ENCODE measurements around the gene NMT1.
A peak's percentile ranks its signal among the peaks of the same experiment; 100 is the strongest.

Gene NMT1

DNA sequence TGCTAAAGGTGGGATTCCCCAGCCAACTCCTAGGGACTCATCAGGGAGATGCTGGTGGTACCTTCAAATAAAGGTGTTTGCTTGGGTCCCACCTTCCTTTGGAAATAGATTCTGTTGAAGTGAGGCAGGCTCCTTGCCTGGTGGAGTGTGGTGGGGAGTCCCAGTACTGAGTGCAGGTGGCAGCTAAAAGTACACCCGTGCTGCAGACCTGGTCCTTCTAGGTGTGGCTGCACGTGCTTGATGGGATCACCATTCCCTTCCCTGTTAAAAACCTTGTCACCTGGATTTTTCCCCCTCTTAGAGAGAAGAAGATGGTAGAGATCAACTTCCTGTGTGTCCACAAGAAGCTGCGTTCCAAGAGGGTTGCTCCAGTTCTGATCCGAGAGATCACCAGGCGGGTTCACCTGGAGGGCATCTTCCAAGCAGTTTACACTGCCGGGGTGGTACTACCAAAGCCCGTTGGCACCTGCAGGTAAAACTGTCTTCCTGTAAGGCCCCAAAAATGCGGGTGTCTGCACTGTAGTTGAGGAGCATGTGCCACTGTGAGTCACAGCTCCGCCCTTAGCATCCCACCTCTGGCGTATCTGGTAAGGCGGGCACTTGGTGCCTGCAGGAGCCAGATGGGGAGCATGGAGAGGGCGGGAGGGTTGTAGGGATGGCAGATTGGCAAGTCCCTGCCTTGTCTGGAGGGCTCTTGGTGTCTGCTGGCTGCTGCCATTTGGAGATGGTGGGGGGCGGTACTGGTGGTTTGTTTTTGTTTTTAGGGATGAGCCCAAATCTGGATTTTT is 37.2 kb downstream of the NMT1 start:
- TF ChIP-seq, protein P1, sequence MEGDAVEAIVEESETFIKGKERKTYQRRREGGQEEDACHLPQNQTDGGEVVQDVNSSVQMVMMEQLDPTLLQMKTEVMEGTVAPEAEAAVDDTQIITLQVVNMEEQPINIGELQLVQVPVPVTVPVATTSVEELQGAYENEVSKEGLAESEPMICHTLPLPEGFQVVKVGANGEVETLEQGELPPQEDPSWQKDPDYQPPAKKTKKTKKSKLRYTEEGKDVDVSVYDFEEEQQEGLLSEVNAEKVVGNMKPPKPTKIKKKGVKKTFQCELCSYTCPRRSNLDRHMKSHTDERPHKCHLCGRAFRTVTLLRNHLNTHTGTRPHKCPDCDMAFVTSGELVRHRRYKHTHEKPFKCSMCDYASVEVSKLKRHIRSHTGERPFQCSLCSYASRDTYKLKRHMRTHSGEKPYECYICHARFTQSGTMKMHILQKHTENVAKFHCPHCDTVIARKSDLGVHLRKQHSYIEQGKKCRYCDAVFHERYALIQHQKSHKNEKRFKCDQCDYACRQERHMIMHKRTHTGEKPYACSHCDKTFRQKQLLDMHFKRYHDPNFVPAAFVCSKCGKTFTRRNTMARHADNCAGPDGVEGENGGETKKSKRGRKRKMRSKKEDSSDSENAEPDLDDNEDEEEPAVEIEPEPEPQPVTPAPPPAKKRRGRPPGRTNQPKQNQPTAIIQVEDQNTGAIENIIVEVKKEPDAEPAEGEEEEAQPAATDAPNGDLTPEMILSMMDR (IDR thresholded peaks at IDR 0.05; ENCODE audit: insufficient read depth, low read length, missing control alignments): no peak
- ChIA-PET POLR2A (interaction anchor here (1.0 to 1.6 kb wide), 2 partner anchors 10 to 37 kb away, joined by 4 to 7 read pairs; partner anchors contain the start of gene NMT1), CTCF (interaction anchor here (0.8 to 9.3 kb wide), 32 partner anchors 8 to 227 kb away, joined by 3 to 123 read pairs (median 8); partner anchors contain the start of genes ACBD4, NMT1 and PLCD3)
- no peak for DNase-seq (ENCODE audit: low read depth, low spot score)
- H3K4me3 ChIP-seq (ENCODE audit: low read depth, low read length): no peak overlapping the region

DNA sequence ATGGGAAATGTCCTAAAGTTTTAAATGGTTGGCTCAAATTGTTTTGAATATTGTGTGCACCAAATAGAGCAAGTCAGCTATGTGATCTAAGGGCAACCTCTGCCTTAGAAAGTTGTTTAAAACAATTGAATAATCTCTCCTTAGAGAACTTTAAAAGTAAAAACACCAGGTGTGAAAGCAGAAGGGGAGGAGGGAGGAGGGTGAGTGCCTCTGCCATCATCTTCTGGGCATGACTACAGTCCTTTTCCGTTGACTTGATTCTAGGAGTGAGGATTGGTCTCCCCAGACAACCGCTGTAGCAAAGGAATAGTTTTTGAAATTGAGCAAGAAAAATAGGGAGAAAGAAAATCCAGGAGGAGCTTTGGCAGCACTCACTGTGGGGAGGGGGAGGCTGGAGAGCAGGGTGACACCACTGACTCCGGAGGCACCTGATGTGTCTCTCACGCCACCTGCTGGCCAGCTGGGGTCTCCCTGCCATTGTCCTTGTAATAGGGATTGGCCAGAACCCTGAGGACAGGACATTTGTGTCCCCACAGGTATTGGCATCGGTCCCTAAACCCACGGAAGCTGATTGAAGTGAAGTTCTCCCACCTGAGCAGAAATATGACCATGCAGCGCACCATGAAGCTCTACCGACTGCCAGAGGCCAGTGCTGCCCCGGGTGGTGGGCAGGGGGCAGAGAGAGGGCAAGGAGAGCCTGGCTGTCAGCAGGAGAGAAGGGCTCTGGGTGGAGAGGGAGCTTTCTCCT is 37.9 kb downstream of the NMT1 start:
- H3K4me3 ChIP-seq (ENCODE audit: low read depth, low read length): no peak overlapping the region
- TF ChIP-seq, protein P1 (IDR thresholded peaks at IDR 0.05; ENCODE audit: insufficient read depth, low read length, missing control alignments): peak; percentile 89
- DNase-seq (ENCODE audit: low read depth, low spot score): no peak
- ChIA-PET POLR2A (interaction anchor here (0.6 to 1.6 kb wide), 4 partner anchors 9 to 221 kb away, joined by 3 to 7 read pairs (median 4); partner anchors contain the start of gene NMT1), CTCF (interaction anchor here (0.5 to 9.3 kb wide), 47 partner anchors 7 to 227 kb away, joined by 3 to 123 read pairs (median 4); partner anchors contain the start of genes ACBD4 and NMT1)

DNA sequence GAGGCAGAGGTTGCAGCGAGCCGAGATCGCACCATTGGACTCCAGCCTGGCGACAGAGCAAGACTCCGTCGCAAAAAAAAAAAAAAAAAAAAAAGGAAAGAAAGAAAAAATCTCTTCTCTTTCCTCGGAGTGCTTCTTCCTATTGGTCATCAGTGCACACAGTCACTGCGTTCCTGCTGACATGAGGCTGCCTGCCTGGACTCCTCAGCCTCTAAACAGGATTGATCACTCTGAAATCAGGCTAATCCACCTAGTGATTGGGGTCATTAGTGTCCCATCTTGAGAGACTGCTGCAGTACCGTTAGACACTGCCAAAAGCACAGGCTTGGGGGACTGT is 40.4 kb downstream of the NMT1 start:
- ChIA-PET CTCF (interaction anchor here (1.1 to 1.3 kb wide), 2 partner anchors 79 to 181 kb away, joined by 4 to 6 read pairs; no protein-coding TSS in a partner anchor), POLR2A (no interaction called here)
- H3K4me3 ChIP-seq (ENCODE audit: low read depth, low read length): no peak overlapping the region
- no peak for DNase-seq (ENCODE audit: low read depth, low spot score)
- TF ChIP-seq, protein P1 (IDR thresholded peaks at IDR 0.05; ENCODE audit: insufficient read depth, low read length, missing control alignments): no peak

DNA sequence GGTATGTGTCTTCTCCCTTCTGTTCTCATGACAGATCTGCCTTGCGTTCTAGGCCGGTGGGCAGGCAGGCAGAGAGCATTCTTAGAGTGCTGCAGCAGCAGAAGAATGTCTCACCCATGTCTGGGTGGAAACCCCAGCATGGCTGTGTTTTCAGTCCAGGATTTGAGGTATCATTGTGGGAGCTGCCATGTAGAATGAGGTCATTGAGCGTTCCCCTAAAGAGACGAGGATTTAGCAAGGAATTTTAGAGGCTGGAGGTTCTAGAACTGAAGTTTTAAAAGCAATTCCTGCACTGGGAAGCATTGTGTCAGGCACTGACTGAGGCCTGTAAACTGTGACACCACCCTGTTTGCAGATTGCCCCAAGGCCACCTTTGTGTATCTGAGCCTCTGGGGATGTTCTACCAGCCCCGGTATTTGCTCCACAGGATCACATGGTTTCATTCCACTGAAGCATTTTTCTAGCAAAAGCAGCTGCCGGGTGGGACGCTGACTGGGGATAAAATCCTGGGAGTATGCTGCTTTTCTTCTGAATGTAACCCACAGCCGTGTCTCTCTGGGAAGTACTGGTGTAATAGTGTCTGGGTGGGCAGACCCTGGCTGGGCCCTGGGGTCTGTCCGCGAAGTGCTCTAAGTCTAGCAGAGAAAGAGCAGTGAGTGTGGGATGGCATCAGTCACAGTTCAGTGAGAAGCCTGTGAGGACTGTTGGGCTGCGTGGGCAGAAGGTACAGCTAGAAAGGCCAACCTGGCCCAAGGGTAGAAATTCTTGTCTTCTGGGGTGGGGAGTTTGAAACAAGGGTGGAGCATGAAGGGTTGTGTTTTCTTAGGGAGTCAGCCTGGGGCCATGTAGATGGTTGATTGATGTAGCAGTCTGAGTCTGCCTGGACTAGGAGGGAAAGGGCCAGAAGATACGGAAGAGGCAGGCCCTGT is 41.0 kb downstream of the NMT1 start:
- TF ChIP-seq, protein P1 (IDR thresholded peaks at IDR 0.05; ENCODE audit: insufficient read depth, low read length, missing control alignments): no peak
- POLR2A ChIA-PET: no interaction called here
- DNase-seq (ENCODE audit: low read depth, low spot score): no peak
- no peak overlapping the region for H3K4me3 ChIP-seq (ENCODE audit: low read depth, low read length)
- CTCF ChIA-PET: interaction anchor here (1.0 to 1.9 kb wide), 6 partner anchors 14 to 182 kb away, joined by 3 to 8 read pairs (median 4); partner anchors contain the start of gene ACBD4

DNA sequence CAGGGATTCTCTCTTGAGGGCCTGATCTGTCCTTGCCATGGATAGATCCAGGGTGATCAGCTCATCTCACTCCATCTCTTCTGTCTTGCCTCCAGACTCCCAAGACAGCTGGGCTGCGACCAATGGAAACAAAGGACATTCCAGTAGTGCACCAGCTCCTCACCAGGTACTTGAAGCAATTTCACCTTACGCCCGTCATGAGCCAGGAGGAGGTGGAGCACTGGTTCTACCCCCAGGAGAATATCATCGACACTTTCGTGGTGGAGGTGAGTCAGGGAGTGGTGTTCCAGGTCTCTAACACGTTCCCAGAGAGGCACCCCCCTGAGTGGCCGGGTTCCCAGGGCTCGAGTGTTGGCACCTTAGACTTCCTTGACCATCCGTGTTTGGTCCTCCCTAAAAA is 41.7 kb downstream of the NMT1 start:
- TF ChIP-seq, protein P1 (IDR thresholded peaks at IDR 0.05; ENCODE audit: insufficient read depth, low read length, missing control alignments): no peak
- ChIA-PET POLR2A (interaction anchor here (1.4 kb wide), 1 partner anchor 10 kb away, joined by 3 read pairs; no protein-coding TSS in a partner anchor), CTCF (interaction anchor here (1.0 to 7.6 kb wide), 7 partner anchors 6 to 182 kb away, joined by 3 to 107 read pairs (median 6); partner anchors contain the start of genes ACBD4 and PLCD3)
- no peak for DNase-seq (ENCODE audit: low read depth, low spot score)
- H3K4me3 ChIP-seq (ENCODE audit: low read depth, low read length): no peak overlapping the region
